Skin epidermis (tissue), 12 donors: ENCODE results near the gene LCE3D.

Experiments used
- H3K27ac ChIP-seq, 21 experiments: fragments of 200-600 bp; sonication (generic) in 11 of 21; one replicate each; pipeline ENCODE4 v1.5.0; 2020; ENCODE audit warnings: mild to moderate bottlenecking in 3 of 21, inconsistent platforms in 2 of 21, moderate library complexity in 2 of 21
- H3K4me3 ChIP-seq, 7 experiments: fragments of 200-600 bp; sonication (generic) in 2 of 7; one replicate each; pipeline ENCODE4 v1.5.0; 2020; ENCODE audit warnings: inconsistent platforms in 2 of 7, mild to moderate bottlenecking in 2 of 7, moderate library complexity in 1 of 7

Gene LCE3D

GRCh38 chr1:152533327-152533938 lies 46.9 kb downstream of the LCE3D start:
- Histone ChIP-seq H3K4me3 (no peak overlapping the region), H3K27ac (no peak overlapping the region)
